Right lobe of liver (tissue), 6 donors: ENCODE data around the gene TSPAN10. TPM values are rescaled to one million over a fixed set of nuclear protein-coding genes. Genes with fewer than 3 reads are reported as not detected.

Experiments used
- ATAC-seq, 4 donors: fragments of 200-7000 bp; cut with Tn5 transposase; one replicate each; pipeline ENCODE4 v1.9.1; 2020; ENCODE audit warnings: mild to moderate bottlenecking in 4 of 4, moderate library complexity in 4 of 4
- DNase-seq, 3 donors: peaks; one replicate each; pipeline ENCODE4 v3.0.0-alpha.2; 2020
- H3K27ac ChIP-seq, 3 donors: fragments of 200-600 bp; one replicate each; pipeline ENCODE4 v1.8.0; 2022
- H3K27me3 ChIP-seq, 2 donors: fragments of 200-600 bp; one replicate each; pipeline ENCODE4 v1.8.0; 2022
- H3K36me3 ChIP-seq, 4 donors: fragments of 200-600 bp; sonication (generic) in 1 of 4; one replicate each; pipeline versions ENCODE4 v1.5.1 to v1.8.0; 2017 to 2022; ENCODE audit warnings: control low read depth in 1 of 4
- H3K4me1 ChIP-seq, 4 donors: fragments of 200-600 bp; sonication (generic) in 1 of 4; one replicate each; pipeline versions ENCODE4 v1.5.1 to v1.8.0; 2017 to 2022; ENCODE audit warnings: control low read depth in 1 of 4
- H3K4me3 ChIP-seq, 3 donors: fragments of 200-600 bp; one replicate each; pipeline ENCODE4 v1.8.0; 2022
- H3K9me3 ChIP-seq, 4 donors: fragments of 200-600 bp; sonication (generic) in 1 of 4; one replicate each; pipeline versions ENCODE4 v1.5.1 to v1.8.0; 2017 to 2022; ENCODE audit warnings: control low read depth in 1 of 4
- POLR2A ChIP-seq: fragments of 450-650 bp; IDR thresholded peaks from one replicate; pipeline ENCODE4 v1.6.1; 2017; ENCODE audit warnings: antibody characterized with exemption, mild to moderate bottlenecking
- WGBS: methylation state at CpG from one replicate; pipeline ENCODE4 v1.1.6; 2018; ENCODE audit warnings: low coverage, low lambda C conversion rate; ENCODE audit not compliant: insufficient coverage; ENCODE audit errors: missing lambda C conversion rate; 5-methylcytosine and 5-hydroxymethylcytosine counted together
- intact Hi-C, 2 donors: fragments of 100-400 bp; cut with DNase I; formaldehyde crosslinking; loops; one replicate each; pipeline versions ENCODE4 v1.11.2 to v1.14.1; 2022
- total RNA-seq, 6 experiments: library from RNA; depleted of rRNA in 2 of 6; stranded (reverse); fragments of >200 nt in 2 of 6; fragmentation: NEBNext Ultra II Directional in 3 of 6; extraction: Animal tissue kit (Norgen Biotek cat#: 25700) in 3 of 6; gene quantifications; one replicate each; pipeline versions ENCODE4 v1.1.0 to v1.2.4, GENCODE V29; 2016 to 2023
- TF ChIP-seq, protein P1 (sequence below), 4 donors: fragments of 200-600 bp in 3 of 4; fragments of 450-650 bp in 1 of 4; IDR thresholded peaks; one replicate each; pipeline versions ENCODE4 v1.5.1 to v1.8.0; 2016 to 2022; ENCODE audit warnings: antibody characterized with exemption in 4 of 4, mild to moderate bottlenecking in 2 of 4
- donor health status: DM: no; HTN: yes; CAD: no.
- donor health status: DM: no; HTN: no; CAD: no.
- donor health status: DM: no; HTN: no; CAD: no.
- donor health status: DM: no; HTN: yes; CAD: no.
- donor health status: DM: no; HTN: yes; CAD: no.

The TSPAN10 gene
- total RNA-seq, 6 experiments from 2014 or later: 0.18 to 1.2 (median 0.62) TPM

DNA sequence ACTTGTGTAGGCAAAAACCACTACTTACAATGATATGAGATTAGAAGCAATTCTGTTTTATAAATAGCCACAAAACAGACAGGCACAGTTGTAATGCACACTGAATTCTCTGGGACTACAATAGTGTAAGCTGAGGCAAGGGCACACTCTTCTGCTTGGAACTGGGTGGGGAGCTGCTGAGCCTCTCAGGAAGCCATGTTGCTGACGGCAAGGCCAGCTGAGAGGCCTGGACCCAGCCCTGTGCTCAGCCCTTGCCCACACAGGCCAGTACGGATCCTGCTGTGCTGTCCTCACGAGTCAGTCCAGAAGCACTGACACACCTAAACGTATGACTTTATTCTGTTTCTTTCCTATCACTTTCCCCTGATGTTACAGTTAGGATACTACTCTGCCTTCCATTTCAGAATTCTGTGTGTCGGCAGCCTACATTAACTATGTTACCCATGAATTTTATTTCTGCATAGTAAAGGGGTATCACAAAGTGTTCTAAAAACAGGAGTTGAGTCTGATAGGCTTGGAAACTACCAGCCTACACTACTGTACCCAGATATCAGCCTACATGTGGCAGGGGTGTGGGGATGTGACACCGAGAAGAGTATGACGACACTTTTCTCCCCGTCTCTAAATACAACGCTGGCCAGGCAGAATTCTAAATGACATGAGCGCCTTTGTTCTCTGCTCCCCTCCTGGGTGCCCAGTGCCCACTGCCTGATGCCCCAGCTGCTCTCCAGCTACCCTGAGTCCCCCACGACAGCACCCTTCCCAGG lies 43.7 kb upstream of the TSPAN10 start:
- ATAC-seq: peak in 1 of 4 donors; percentile 33
- WGBS: 95% methylated on average over 9 of the region's 11 CpGs

DNA sequence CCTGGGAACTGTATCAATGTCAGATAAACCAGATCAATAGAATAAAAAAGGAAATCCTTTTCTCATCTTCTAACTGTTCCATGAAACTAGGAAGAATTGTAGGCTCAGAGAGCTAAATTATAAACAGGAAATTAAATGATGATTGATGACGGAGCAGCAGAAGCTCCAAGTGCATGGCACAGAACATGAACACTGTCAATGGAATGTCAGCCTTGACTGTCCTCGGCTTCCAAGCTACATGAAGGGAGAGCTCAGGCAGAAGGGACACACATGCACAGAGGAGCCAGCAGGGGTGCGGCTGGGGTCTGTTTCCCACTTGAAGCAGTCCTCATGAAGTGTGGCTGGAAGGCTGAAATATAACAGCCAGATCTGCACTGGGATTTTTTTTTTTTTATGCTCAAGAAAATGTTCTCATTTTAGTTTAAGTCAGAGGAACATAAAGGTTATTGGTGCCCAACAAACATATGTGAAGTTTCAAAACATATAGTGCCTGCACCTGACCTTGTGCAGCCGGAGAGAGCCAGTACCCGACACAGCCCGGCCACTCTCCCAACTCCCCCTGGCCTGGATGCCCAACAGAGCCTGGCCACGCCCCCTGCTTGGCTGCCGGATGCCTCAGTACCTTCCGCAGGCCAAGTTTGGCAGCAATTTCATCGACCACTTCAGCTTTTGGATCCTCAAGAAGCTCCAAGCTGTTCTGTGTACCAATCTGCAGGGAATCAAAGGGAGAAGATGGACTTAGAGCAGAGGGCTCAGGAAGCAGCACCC lies 37.1 kb upstream of the TSPAN10 start:
- no peak for DNase-seq
- H3K4me3 ChIP-seq: no peak overlapping the region
- H3K27me3 ChIP-seq: no peaks in the 10 kb centered on the region
- no peaks in the 10 kb centered on the region for H3K4me1 ChIP-seq
- H3K36me3 ChIP-seq: peaks cover 6 to 73% (median 36%) of the 10 kb centered on the region in 4 donors
- no peak overlapping the region for H3K27ac ChIP-seq
- 57% methylated on average over 3 of the region's 10 CpGs for WGBS
- intact Hi-C loops: loop anchor here in 1 of 2 donors (5.0 to 10.0 kb wide), 2 partner anchors 48 to 65 kb away; partner anchors contain the start of gene FAAP100
- H3K9me3 ChIP-seq: no peaks in the 10 kb centered on the region
- ATAC-seq: peak in 1 of 4 donors; percentile 39
- TF ChIP-seq POLR2A: no peak
- TF ChIP-seq, protein P1, sequence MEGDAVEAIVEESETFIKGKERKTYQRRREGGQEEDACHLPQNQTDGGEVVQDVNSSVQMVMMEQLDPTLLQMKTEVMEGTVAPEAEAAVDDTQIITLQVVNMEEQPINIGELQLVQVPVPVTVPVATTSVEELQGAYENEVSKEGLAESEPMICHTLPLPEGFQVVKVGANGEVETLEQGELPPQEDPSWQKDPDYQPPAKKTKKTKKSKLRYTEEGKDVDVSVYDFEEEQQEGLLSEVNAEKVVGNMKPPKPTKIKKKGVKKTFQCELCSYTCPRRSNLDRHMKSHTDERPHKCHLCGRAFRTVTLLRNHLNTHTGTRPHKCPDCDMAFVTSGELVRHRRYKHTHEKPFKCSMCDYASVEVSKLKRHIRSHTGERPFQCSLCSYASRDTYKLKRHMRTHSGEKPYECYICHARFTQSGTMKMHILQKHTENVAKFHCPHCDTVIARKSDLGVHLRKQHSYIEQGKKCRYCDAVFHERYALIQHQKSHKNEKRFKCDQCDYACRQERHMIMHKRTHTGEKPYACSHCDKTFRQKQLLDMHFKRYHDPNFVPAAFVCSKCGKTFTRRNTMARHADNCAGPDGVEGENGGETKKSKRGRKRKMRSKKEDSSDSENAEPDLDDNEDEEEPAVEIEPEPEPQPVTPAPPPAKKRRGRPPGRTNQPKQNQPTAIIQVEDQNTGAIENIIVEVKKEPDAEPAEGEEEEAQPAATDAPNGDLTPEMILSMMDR (IDR thresholded peaks at IDR 0.05): no peak

More for the DNA sequence above, 43.7 kb upstream of the TSPAN10 start:
- Histone ChIP-seq H3K36me3 (peaks cover 14 to 88% (median 37%) of the 10 kb centered on the region in 4 donors), H3K9me3 (no peaks in the 10 kb centered on the region), H3K4me3 (no peak overlapping the region), H3K27ac (no peak overlapping the region), H3K27me3 (no peaks in the 10 kb centered on the region), H3K4me1 (no peaks in the 10 kb centered on the region)
- TF ChIP-seq POLR2A: no peak
- TF ChIP-seq, protein P1 (IDR thresholded peaks at IDR 0.05): no peak
- DNase-seq: no peak
- intact Hi-C loops: loop anchor here in 1 of 2 donors (10.0 kb wide), 1 partner anchor 58 kb away; no protein-coding TSS in a partner anchor

- ATAC-seq: peak; percentile 87 to 94 (median 91)
- DNase-seq: no peak
- WGBS: 22% methylated on average over 8 of the region's 9 CpGs
- no peaks in the 10 kb centered on the region for H3K27me3 ChIP-seq
- peaks cover 0 to 72% (median 39%) of the 10 kb centered on the region in 4 donors for H3K36me3 ChIP-seq
- no peaks in the 10 kb centered on the region for H3K4me1 ChIP-seq
- no peak overlapping the region for H3K4me3 ChIP-seq
- no peak overlapping the region for H3K27ac ChIP-seq
- no peak for TF ChIP-seq POLR2A
- TF ChIP-seq, protein P1 (IDR thresholded peaks at IDR 0.05): peak; percentile 60 to 92 (median 87)
- intact Hi-C loops: loop anchor here in 1 of 2 donors (5.0 kb wide), 1 partner anchor 49 kb away; the partner anchor contains the start of gene FAAP100
- H3K9me3 ChIP-seq: no peaks in the 10 kb centered on the region
Measured at GRCh38 chr17:81601525-81602120, 35.4 kb upstream of the TSPAN10 start.

DNA sequence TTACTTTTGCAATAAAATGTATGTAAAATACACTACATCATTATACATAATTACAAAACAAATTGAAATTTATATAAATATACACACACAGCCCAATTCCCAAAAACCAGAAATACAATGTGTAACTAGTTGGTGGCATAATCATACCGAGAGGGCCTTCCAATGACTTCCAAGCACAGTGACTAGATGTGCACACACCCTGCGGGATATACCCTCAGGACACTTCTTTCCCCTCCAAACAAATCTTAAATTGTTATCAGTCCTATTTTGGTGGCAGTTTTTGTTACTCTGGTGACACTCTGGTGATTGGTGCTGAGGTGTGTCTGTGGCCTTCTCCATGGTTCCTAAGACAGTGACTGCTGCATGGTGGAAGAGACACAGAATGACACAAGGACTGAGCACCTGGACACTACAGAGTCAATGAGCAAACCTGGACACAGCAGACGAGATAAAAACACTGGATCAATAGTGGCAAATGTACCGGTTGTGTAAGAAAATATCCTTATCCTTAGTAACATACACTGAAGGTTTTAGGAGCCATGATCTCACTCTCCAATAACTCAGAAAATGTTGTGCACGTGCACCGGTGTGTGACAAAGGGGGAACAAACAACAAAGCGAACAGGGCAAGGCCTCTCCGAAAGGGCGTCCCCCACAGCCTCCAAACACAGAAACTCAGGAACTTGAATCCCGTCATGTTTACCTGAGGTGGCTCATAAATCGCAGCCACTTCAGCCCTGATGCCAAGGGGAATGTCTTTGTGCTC lies 33.0 kb upstream of the TSPAN10 start:
- WGBS: 53% methylated on average over 6 of the region's 11 CpGs
- ATAC-seq: no peak
- DNase-seq: no peak
- Histone ChIP-seq H3K27me3 (no peaks in the 10 kb centered on the region), H3K4me3 (no peak overlapping the region), H3K36me3 (peaks cover 0 to 79% (median 46%) of the 10 kb centered on the region in 4 donors), H3K27ac (no peak overlapping the region), H3K9me3 (no peaks in the 10 kb centered on the region), H3K4me1 (no peaks in the 10 kb centered on the region)
- intact Hi-C loops: loop anchor here in 1 of 2 donors (5.0 kb wide), 1 partner anchor 52 kb away; the partner anchor contains the start of gene FAAP100
- TF ChIP-seq, protein P1 (IDR thresholded peaks at IDR 0.05): no peak
- TF ChIP-seq POLR2A: no peak
